Panc1 (cell line): Measurements from ENCODE around the gene DZIP3.

Experiments
- POLR2AphosphoS5 ChIP-seq: IDR thresholded peaks from 2 replicates; pipeline ENCODE4 v1.6.1; 2012; ENCODE audit warnings: mild to moderate bottlenecking, low read depth, low read length, moderate library complexity
- SIN3A ChIP-seq: IDR thresholded peaks from 2 replicates; pipeline ENCODE4 v1.6.1; 2012; ENCODE audit warnings: low read depth, mild to moderate bottlenecking, low read length, moderate library complexity, borderline replicate concordance; ENCODE audit not compliant: insufficient read depth
- TF ChIP-seq, protein P1 (sequence below): fragments of 450-650 bp; IDR thresholded peaks from 2 replicates; pipeline ENCODE4 v1.5.1; 2017; ENCODE audit warnings: mild to moderate bottlenecking
- TF ChIP-seq, protein P2 (sequence below), 2 experiments: IDR thresholded peaks; 2 replicates each; pipeline ENCODE4 v1.6.1; 2011 to 2012; ENCODE audit warnings: low read depth in 2 of 2, control low read depth in 1 of 2, low read length in 1 of 2, mild to moderate bottlenecking in 1 of 2, moderate library complexity in 1 of 2; ENCODE audit not compliant: insufficient read depth in 1 of 2

- TF ChIP-seq, protein P1, sequence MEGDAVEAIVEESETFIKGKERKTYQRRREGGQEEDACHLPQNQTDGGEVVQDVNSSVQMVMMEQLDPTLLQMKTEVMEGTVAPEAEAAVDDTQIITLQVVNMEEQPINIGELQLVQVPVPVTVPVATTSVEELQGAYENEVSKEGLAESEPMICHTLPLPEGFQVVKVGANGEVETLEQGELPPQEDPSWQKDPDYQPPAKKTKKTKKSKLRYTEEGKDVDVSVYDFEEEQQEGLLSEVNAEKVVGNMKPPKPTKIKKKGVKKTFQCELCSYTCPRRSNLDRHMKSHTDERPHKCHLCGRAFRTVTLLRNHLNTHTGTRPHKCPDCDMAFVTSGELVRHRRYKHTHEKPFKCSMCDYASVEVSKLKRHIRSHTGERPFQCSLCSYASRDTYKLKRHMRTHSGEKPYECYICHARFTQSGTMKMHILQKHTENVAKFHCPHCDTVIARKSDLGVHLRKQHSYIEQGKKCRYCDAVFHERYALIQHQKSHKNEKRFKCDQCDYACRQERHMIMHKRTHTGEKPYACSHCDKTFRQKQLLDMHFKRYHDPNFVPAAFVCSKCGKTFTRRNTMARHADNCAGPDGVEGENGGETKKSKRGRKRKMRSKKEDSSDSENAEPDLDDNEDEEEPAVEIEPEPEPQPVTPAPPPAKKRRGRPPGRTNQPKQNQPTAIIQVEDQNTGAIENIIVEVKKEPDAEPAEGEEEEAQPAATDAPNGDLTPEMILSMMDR = no peak
- TF ChIP-seq, protein P2, sequence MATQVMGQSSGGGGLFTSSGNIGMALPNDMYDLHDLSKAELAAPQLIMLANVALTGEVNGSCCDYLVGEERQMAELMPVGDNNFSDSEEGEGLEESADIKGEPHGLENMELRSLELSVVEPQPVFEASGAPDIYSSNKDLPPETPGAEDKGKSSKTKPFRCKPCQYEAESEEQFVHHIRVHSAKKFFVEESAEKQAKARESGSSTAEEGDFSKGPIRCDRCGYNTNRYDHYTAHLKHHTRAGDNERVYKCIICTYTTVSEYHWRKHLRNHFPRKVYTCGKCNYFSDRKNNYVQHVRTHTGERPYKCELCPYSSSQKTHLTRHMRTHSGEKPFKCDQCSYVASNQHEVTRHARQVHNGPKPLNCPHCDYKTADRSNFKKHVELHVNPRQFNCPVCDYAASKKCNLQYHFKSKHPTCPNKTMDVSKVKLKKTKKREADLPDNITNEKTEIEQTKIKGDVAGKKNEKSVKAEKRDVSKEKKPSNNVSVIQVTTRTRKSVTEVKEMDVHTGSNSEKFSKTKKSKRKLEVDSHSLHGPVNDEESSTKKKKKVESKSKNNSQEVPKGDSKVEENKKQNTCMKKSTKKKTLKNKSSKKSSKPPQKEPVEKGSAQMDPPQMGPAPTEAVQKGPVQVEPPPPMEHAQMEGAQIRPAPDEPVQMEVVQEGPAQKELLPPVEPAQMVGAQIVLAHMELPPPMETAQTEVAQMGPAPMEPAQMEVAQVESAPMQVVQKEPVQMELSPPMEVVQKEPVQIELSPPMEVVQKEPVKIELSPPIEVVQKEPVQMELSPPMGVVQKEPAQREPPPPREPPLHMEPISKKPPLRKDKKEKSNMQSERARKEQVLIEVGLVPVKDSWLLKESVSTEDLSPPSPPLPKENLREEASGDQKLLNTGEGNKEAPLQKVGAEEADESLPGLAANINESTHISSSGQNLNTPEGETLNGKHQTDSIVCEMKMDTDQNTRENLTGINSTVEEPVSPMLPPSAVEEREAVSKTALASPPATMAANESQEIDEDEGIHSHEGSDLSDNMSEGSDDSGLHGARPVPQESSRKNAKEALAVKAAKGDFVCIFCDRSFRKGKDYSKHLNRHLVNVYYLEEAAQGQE (IDR thresholded peaks at IDR 0.05; ENCODE audit: insufficient read depth in 1 of 2, low read depth in 2 of 2, low read length in 1 of 2) = no peak
- TF ChIP-seq POLR2AphosphoS5 = no peak
- TF ChIP-seq SIN3A = no peak
These were observed 134.6 kb downstream of the DZIP3 start for GRCh38 chr3:108724101-108724500.
